Activated CD8-positive, alpha-beta memory T cell treated with anti-CD3 and anti-CD28 coated beads, Interleukin-2, amount 10 ng/mL, durations not matched to agents 7 days and 5 days (primary cell): ENCODE results near the gene SPP2. TPM values are rescaled to one million over a fixed set of nuclear protein-coding genes. Genes with fewer than 3 reads are reported as not detected.

Experiments
- ATAC-seq: fragments of 150-1000 bp; cut with Tn5 transposase; one replicate; pipeline ENCODE4 v1.10.0; 2021; ENCODE audit warnings: moderate library complexity
- CTCF ChIA-PET: fragments of 350-600 bp; sonication (Branson Sonifier 250); formaldehyde crosslinking; loops from one replicate; lab custom pipeline; 2021; ENCODE audit warnings: antibody characterized with exemption; lab: Charles Lee
- DNase-seq: peaks from one replicate; pipeline ENCODE4 v3.0.0-alpha.2; 2020
- H3K27ac Mint-ChIP-seq: one replicate; pipeline ENCODE4 v1.8.0; 2021; ENCODE audit warnings: mild to moderate bottlenecking, mixed read lengths
- H3K27me3 Mint-ChIP-seq: one replicate; pipeline ENCODE4 v1.8.0; 2021; ENCODE audit warnings: mixed read lengths
- H3K36me3 Mint-ChIP-seq: one replicate; pipeline ENCODE4 v1.8.0; 2021; ENCODE audit warnings: mild to moderate bottlenecking, mixed read lengths
- H3K4me1 Mint-ChIP-seq: one replicate; pipeline ENCODE4 v1.8.0; 2021; ENCODE audit warnings: mixed read lengths
- H3K4me3 Mint-ChIP-seq: one replicate; pipeline ENCODE4 v1.8.0; 2021; ENCODE audit warnings: mild to moderate bottlenecking, moderate library complexity, mixed read lengths
- H3K9me3 Mint-ChIP-seq: one replicate; pipeline ENCODE4 v1.8.0; 2022; ENCODE audit warnings: low read depth, mixed read lengths
- total RNA-seq, 2 experiments: library from RNA; stranded (reverse); gene quantifications; one replicate each; pipeline ENCODE4 v1.2.3, GENCODE V29; 2021

The SPP2 gene
- total RNA-seq, 2 experiments from 2014 or later = not detected

DNA sequence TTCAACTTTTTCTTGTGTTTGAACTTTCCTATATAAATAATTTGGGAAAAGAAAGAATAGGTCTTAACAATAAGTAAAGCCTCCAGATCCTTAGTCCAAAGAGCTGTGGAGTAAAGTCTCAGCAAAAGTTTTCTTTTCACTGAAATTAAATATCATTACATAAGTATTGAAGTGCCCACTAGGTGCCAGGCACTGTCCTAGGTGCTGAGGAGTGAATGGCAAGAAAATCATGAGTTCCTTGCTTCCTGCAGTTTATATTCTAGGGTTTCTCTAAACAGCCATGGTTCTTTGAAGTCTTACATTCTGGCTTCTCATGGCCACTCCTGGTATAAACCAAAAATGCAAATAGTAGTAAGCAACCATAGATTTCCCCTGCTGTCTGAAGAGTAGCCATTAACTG lies 59.7 kb downstream of the SPP2 start:
- Mint-ChIP-seq H3K4me1 (no peaks in the 10 kb centered on the region), H3K9me3 (no peaks in the 10 kb centered on the region), H3K4me3 (no peak overlapping the region), H3K27ac (no peak overlapping the region), H3K36me3 (no peaks in the 10 kb centered on the region), H3K27me3 (peaks cover 18% of the 10 kb centered on the region)
- no peak for ATAC-seq
- CTCF ChIA-PET = no interaction called here
- no peak for DNase-seq

DNA sequence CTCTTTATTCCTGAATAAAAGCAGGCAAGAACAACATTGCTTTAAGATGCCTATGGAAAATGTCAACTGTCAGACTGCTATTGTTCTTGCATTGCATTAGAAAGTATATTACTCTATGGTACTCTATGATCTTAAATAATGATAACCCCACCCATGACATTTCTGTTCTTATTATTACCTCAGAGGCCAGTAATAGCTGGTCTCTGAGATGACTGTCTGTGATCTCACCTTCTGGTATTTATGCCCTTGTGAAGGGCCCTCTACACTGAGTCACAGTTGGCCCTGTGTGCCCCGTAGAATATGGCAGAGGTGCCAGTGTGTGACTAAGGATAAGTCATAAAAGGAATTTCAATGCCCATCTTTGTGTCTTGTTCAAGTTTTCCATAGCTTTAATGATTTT lies 61.0 kb downstream of the SPP2 start:
- Mint-ChIP-seq H3K4me1 (no peaks in the 10 kb centered on the region), H3K4me3 (no peak overlapping the region), H3K9me3 (no peaks in the 10 kb centered on the region), H3K36me3 (no peaks in the 10 kb centered on the region), H3K27me3 (peaks cover 22% of the 10 kb centered on the region), H3K27ac (no peak overlapping the region)
- CTCF ChIA-PET = interaction anchor here (1.2 kb wide), 1 partner anchor 24 kb away, joined by 3 read pairs; no protein-coding TSS in a partner anchor
- no peak for ATAC-seq
- no peak for DNase-seq

DNA sequence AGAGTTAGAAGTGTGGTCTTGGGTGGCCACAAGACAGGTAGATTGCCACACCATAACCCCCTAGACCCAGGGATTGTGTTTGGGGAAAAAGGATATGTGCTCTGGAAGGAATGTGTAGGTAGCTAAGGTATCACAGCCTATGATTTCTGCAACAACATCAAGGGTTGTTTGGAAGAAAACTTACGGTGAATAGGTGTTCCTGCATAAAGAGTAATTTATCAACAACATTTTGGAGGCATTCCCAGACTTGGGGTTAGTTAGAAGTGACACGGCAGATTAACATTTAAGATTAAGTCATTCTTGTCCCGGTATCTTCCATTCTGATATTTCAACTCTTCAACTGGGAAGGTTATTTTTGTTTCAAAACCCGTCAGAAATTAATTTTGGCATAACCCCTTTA lies 65.5 kb downstream of the SPP2 start:
- Mint-ChIP-seq H3K27me3 (peaks cover 18% of the 10 kb centered on the region), H3K36me3 (no peaks in the 10 kb centered on the region), H3K27ac (no peak overlapping the region), H3K4me1 (no peaks in the 10 kb centered on the region), H3K9me3 (no peaks in the 10 kb centered on the region), H3K4me3 (no peak overlapping the region)
- DNase-seq = no peak
- no peak for ATAC-seq
- CTCF ChIA-PET = interaction anchor here (1.8 to 2.0 kb wide), 2 partner anchors 19 to 429 kb away, joined by 4 to 6 read pairs; no protein-coding TSS in a partner anchor

DNA sequence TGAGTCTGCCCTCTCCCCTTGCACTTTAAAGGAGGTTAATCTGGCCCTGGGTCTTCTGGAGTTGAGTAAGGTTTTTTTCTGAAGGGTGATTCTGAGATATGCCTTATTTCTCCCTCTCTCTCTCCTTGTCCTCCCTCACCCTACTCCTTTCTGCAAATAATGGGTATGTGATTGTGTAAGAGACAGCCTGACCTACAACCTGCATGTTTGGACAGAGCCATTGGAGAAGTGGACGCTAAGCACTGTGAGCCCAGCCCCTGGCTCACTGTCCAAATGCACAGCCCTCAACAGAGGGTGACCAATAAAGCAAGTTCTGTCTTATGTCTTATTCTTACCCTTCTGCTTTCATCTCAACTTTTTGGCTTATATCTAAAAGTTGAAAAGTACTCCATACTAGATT lies 71.5 kb downstream of the SPP2 start:
- Mint-ChIP-seq H3K27me3 (no peaks in the 10 kb centered on the region), H3K27ac (no peak overlapping the region), H3K4me1 (no peaks in the 10 kb centered on the region), H3K9me3 (no peaks in the 10 kb centered on the region), H3K4me3 (no peak overlapping the region), H3K36me3 (no peaks in the 10 kb centered on the region)
- DNase-seq = no peak
- no peak for ATAC-seq
- CTCF ChIA-PET = interaction anchor here (1.0 kb wide), 2 partner anchors 13 to 379 kb away, joined by 3 read pairs; no protein-coding TSS in a partner anchor

DNA sequence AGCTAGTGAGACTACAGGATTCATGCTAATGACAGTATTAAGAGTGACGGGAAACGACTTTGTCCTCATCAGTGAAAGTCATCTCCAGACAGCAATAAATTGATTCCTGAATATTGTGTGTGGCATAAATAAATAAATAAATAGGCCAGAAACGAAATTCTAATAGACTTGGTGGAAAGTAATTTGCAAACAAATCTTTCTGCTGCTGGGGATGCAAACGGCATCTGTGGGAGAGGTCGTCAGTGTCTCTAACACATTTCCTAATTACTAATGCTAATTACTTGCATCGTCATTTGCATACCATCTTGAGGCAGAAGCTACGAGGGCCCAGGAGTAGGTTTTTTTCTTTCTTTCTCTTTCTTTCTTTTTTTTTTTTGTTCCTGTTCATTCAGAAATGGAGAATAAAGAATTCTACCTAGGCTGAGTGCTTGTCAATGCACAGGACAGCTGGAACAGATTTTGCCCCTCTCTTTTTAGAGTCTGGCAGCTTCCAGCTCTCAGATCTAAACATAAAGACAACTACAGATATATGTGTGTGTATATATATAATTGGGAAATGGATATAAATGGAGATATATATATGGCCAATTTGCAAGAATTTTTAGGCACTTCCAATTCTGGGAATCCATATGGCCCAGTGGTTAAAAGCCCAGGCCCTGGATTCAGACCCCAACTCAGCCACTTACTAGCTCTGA lies 75.1 kb downstream of the SPP2 start:
- H3K27me3 Mint-ChIP-seq = no peaks in the 10 kb centered on the region
- DNase-seq = no peak
- CTCF ChIA-PET = interaction anchor here (1.6 to 1.7 kb wide), 2 partner anchors 10 to 11 kb away, joined by 4 to 8 read pairs; no protein-coding TSS in a partner anchor
- no peak overlapping the region for H3K4me3 Mint-ChIP-seq
- ATAC-seq = no peak
- H3K9me3 Mint-ChIP-seq = no peaks in the 10 kb centered on the region
- H3K4me1 Mint-ChIP-seq = peaks cover 4% of the 10 kb centered on the region
- H3K36me3 Mint-ChIP-seq = no peaks in the 10 kb centered on the region
- H3K27ac Mint-ChIP-seq = no peak overlapping the region

DNA sequence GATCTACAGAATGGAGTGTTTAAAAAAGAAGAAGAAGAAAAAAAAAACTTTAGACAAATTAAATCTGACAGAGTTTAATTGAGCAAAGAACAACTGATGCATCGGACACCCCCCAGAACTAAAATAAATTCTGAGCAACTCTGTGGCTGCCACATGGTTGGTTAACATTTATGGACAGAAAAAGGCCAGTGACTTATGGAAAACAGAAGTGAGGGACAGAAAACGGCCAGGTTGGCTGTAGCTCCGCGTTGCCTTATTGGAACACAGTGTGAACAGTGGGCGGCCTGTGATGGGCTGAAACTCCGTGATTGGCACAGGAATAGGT lies 75.6 kb downstream of the SPP2 start:
- Mint-ChIP-seq H3K4me3 (no peak overlapping the region), H3K9me3 (no peaks in the 10 kb centered on the region), H3K27ac (no peak overlapping the region), H3K4me1 (peaks cover 4% of the 10 kb centered on the region), H3K27me3 (peaks cover 2% of the 10 kb centered on the region), H3K36me3 (no peaks in the 10 kb centered on the region)
- CTCF ChIA-PET = interaction anchor here (1.6 to 1.7 kb wide), 2 partner anchors 9 to 10 kb away, joined by 4 to 8 read pairs; no protein-coding TSS in a partner anchor
- ATAC-seq (no peak), DNase-seq (no peak)

Other genes with a start within 250 kb of the SPP2 start
- gene HJURP, start 196.2 kb upstream of the SPP2 start, total RNA-seq = 100 to 1,000 TPM; 111 to 145 TPM
- gene TRPM8, start 133.3 kb upstream of the SPP2 start, total RNA-seq = not detected